Lower leg skin (tissue), 3 donors: Measurements from ENCODE around the gene ARGLU1.

Source experiments
- CTCF ChIP-seq, 3 donors: fragments of 450-650 bp; IDR thresholded peaks; one replicate each; pipeline ENCODE4 v1.5.1; 2016; ENCODE audit warnings: antibody characterized with exemption in 3 of 3, mild to moderate bottlenecking in 3 of 3, moderate library complexity in 2 of 3
- POLR2A ChIP-seq, 2 donors: fragments of 450-650 bp; IDR thresholded peaks; one replicate each; pipeline ENCODE4 v1.6.1; 2016 to 2017; ENCODE audit warnings: antibody characterized with exemption in 2 of 2, mild to moderate bottlenecking in 1 of 2, moderate library complexity in 1 of 2

GRCh38 chr13:106503272-106503671 is 64.7 kb downstream of the ARGLU1 start:
- TF ChIP-seq POLR2A (IDR thresholded peaks at IDR 0.05) (no peak), CTCF (IDR thresholded peaks at IDR 0.05) (no peak)
